ENCODE data around the gene FMR1. TPM values are rescaled to one million over a fixed set of nuclear protein-coding genes. Genes with fewer than 3 reads are reported as not detected.

The FMR1 gene
- total RNA-seq, 1 experiment from 2014 or later, result 44.6 TPM

- Histone ChIP-seq H2AK5ac (ENCODE audit: insufficient read length, low read length) (no peak overlapping the region), H3K79me1 (ENCODE audit: insufficient read depth, low read depth, low read length, poor library complexity, severe bottlenecking) (no peaks in the 10 kb centered on the region), H3K4me2 (ENCODE audit: insufficient read depth, insufficient read length, low read length) (no peak overlapping the region), H3K14ac (ENCODE audit: insufficient read depth, low read length) (no peak overlapping the region), H4K5ac (ENCODE audit: insufficient read length, low read depth, low read length) (no peak overlapping the region), H3T11ph (ENCODE audit: low read length) (no peak overlapping the region), H3K9me3 (ENCODE audit: control insufficient read depth, low read depth, low read length) (peaks cover 42% of the 10 kb centered on the region), H3K79me2 (ENCODE audit: insufficient read depth, low read length) (no peaks in the 10 kb centered on the region), H3K18ac (ENCODE audit: insufficient read length, low read depth, low read length) (no peak overlapping the region), H3K23ac (ENCODE audit: insufficient read length, low read depth, low read length) (no peak overlapping the region), H3K9ac (ENCODE audit: extremely low read depth, insufficient read length, low read length) (no peak overlapping the region), H3K56ac (ENCODE audit: insufficient read length, low read depth, low read length) (no peak overlapping the region), H2BK120ac (ENCODE audit: low read depth, low read length, poor library complexity, severe bottlenecking) (no peak overlapping the region), H2AFZ (ENCODE audit: low read length) (no peak overlapping the region), H4K8ac (replicated peaks; ENCODE audit: insufficient read length, low read depth, low read length) (no peak overlapping the region), H4K20me1 (ENCODE audit: control insufficient read depth, insufficient read depth, insufficient read length) (no peaks in the 10 kb centered on the region), H3K4ac (ENCODE audit: low read depth, low read length) (no peak overlapping the region), H3K23me2 (ENCODE audit: insufficient read length, low read depth, low read length, poor library complexity, severe bottlenecking) (no peaks in the 10 kb centered on the region), H3K27ac (ENCODE audit: insufficient read length, low read depth, low read length) (no peak overlapping the region), H2BK20ac (ENCODE audit: low read depth, low read length, poor library complexity, severe bottlenecking) (no peak overlapping the region), H2BK12ac (ENCODE audit: insufficient read length, low read depth, low read length) (no peak overlapping the region), H3K4me1 (ENCODE audit: insufficient read depth, low read length) (no peaks in the 10 kb centered on the region), H2BK15ac (ENCODE audit: low read depth, low read length) (no peak overlapping the region), H4K91ac (ENCODE audit: insufficient read length, low read depth, low read length) (no peak overlapping the region), H3K27me3 (ENCODE audit: insufficient read depth, low read length) (no peaks in the 10 kb centered on the region), H2BK5ac (ENCODE audit: insufficient read length, low read length) (no peak overlapping the region)
- Mint-ChIP-seq H3K4me3 (no peak overlapping the region), H3K27me3 (ENCODE audit: low read depth) (no peaks in the 10 kb centered on the region; the same call in 1 of the 2 replicates), H3K27ac (no peak overlapping the region), H3K4me1 (no peaks in the 10 kb centered on the region), H3K36me3 (ENCODE audit: insufficient read depth in 1 of 3, low read depth in 3 of 3) (no peaks in the 10 kb centered on the region; a peak in 2 of 7 replicates), H3K9me3 (peaks cover 53 to 75% of the 10 kb centered on the region in 2 experiments)
- TF ChIP-seq, protein P1, sequence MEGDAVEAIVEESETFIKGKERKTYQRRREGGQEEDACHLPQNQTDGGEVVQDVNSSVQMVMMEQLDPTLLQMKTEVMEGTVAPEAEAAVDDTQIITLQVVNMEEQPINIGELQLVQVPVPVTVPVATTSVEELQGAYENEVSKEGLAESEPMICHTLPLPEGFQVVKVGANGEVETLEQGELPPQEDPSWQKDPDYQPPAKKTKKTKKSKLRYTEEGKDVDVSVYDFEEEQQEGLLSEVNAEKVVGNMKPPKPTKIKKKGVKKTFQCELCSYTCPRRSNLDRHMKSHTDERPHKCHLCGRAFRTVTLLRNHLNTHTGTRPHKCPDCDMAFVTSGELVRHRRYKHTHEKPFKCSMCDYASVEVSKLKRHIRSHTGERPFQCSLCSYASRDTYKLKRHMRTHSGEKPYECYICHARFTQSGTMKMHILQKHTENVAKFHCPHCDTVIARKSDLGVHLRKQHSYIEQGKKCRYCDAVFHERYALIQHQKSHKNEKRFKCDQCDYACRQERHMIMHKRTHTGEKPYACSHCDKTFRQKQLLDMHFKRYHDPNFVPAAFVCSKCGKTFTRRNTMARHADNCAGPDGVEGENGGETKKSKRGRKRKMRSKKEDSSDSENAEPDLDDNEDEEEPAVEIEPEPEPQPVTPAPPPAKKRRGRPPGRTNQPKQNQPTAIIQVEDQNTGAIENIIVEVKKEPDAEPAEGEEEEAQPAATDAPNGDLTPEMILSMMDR (conservative IDR thresholded peaks at IDR 0.05), result no peak
- WGBS (ENCODE audit: extremely low coverage, insufficient read length, low lambda C conversion rate), result no CpG with 5 or more reads among the region's 1 CpG
- DNase-seq, result no peak
Observed at GRCh38 chrX:147958291-147958690, 46.6 kb downstream of the FMR1 start.
